ENCODE measurements around the gene TPCN1.
A peak's percentile ranks its signal among the peaks of the same experiment; 100 is the strongest.

TPCN1 gene

DNA sequence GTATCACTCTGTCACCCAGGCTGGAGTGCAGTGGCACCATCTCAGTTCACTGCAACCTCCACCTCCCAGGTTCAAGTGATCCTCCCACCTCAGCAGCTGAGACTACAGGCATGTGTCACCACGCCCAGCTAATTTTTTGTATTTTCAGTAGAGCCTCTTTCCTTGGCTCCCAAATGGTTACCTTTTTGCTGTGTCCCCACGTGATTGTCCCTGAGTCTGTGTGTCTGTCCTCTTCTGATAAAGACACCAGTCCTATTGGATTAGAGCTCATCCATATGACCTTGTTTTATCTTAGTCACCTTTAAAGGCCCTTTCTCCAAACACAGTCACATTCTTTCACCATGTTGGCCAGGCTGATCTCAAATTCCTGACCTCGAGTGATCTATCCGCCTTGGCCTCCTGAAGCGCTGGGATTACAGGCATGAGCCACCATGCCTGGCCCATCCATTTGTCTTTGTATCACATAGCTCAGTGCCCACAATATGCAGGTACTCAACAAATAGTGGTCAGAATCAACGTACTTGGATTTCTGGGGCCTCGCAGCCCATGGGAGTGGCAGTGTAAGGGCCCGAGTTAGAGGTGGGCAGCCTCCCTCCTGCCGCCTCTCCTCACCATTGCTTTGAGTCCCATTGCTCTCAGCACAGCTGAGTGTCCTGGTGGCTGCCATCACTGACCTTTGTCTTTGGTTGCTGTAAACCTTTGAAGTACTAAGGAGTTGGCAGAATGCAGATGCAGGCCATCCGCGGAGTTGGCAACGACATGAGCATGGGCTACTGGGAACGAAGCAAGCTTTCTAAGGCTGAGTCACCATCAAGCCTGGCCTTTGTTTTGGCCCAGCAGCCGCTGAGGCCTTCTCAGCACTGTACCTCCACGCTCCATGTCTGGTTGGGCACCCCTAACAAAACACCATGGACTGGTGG, 9.3 kb downstream of the TPCN1 start:
- no peak for DNase-seq (ENCODE audit: low spot score)
- TF ChIP-seq, protein P1, sequence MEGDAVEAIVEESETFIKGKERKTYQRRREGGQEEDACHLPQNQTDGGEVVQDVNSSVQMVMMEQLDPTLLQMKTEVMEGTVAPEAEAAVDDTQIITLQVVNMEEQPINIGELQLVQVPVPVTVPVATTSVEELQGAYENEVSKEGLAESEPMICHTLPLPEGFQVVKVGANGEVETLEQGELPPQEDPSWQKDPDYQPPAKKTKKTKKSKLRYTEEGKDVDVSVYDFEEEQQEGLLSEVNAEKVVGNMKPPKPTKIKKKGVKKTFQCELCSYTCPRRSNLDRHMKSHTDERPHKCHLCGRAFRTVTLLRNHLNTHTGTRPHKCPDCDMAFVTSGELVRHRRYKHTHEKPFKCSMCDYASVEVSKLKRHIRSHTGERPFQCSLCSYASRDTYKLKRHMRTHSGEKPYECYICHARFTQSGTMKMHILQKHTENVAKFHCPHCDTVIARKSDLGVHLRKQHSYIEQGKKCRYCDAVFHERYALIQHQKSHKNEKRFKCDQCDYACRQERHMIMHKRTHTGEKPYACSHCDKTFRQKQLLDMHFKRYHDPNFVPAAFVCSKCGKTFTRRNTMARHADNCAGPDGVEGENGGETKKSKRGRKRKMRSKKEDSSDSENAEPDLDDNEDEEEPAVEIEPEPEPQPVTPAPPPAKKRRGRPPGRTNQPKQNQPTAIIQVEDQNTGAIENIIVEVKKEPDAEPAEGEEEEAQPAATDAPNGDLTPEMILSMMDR (IDR thresholded peaks at IDR 0.05; ENCODE audit: borderline replicate concordance, control extremely low read depth, extremely low read depth, insufficient read depth, missing control alignments), result no peak
- in situ Hi-C loops (cut with MboI; ENCODE audit: low sequenced_read_pairs, unreplicated experiment), result no loop called here

DNA sequence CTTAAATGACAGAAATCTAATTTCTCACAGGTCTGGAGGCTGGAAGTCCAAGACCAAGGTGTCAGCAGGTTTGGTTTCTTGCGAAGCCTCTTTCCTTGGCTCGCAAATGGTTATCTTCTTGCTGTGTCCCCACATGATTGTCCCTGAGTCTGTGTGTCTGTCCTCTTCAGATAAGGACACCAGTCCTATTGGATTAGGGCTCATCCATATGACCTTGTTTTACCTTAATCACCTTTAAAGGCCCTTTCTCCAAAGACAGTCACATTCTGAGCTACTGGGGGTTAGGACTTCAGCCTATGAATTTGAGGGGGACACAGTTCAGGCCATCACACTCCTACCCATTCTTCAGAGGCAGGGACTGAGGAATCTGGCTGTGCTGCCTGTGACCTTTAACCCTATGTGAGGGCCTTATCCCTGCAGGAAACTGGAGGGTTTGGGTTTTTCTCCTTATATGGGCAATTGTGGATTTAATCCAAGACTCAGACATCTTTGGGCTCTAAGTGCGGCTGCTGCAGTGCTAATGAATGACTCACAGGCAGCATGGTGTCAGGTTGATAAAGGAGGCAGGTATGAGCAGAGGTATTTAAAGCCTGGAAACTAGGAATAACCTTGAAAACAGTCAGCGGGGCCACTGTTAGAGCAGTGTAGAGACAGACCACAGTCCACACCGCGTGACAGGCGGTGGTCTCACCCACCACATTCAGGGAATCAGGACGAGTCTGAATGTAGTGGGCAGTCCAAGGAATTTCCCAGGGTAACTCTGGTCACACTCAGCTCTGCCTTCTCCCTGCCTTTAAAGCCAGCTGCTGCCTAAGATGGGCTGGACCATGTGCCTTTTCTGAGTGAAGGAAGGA, 10.2 kb downstream of the TPCN1 start:
- in situ Hi-C loops (cut with MboI; ENCODE audit: low sequenced_read_pairs, unreplicated experiment), result no loop called here
- no peak for DNase-seq (ENCODE audit: low spot score)
- TF ChIP-seq, protein P1 (IDR thresholded peaks at IDR 0.05; ENCODE audit: borderline replicate concordance, control extremely low read depth, extremely low read depth, insufficient read depth, missing control alignments), result no peak

GRCh38 chr12:113232089-113232839, 11.0 kb downstream of the TPCN1 start:
- no peak for DNase-seq (ENCODE audit: low spot score)
- TF ChIP-seq, protein P1 (IDR thresholded peaks at IDR 0.05; ENCODE audit: borderline replicate concordance, control extremely low read depth, extremely low read depth, insufficient read depth, missing control alignments), result no peak
- in situ Hi-C loops (cut with MboI; ENCODE audit: low sequenced_read_pairs, unreplicated experiment), result no loop called here

DNA sequence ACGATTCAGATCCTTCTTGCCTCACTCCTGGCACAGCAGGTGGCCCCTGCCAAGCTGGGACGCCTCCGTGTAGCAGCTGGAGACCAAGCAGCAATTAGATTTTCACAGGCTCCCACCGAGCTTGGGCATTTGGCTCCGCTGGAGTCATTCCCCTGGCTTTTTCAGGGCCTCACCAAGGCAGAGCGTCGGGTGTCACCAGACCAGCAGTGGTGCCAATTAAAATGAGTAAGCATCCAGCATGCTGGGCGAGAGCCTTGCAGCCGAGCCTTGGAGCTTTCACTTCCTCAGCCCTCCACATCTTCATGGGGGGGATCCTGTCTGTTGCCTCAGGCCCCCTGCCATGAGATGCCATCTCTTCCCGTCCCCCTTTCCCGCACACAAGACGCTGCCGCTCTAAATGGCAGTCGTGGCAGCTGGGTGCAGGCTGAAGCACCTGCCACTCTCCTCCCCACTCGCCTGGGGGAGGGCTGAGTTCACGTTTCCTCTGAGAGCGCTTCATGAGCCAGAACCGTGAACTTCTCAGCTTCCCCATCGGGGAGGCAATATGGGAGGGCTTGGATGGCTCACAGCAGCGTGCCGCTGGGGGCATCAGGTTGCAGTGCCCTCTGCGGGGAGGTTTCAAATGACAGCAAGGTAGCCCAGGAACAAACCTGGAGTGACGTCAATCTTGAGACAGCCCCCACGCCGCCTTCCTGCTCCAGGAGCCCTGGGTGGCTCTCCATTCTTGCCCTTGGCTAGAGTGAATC, 11.7 kb downstream of the TPCN1 start:
- DNase-seq (ENCODE audit: low spot score), result peak; percentile 66
- in situ Hi-C loops (cut with MboI; ENCODE audit: low sequenced_read_pairs, unreplicated experiment), result no loop called here
- TF ChIP-seq, protein P1 (IDR thresholded peaks at IDR 0.05; ENCODE audit: borderline replicate concordance, control extremely low read depth, extremely low read depth, insufficient read depth, missing control alignments), result no peak

DNA sequence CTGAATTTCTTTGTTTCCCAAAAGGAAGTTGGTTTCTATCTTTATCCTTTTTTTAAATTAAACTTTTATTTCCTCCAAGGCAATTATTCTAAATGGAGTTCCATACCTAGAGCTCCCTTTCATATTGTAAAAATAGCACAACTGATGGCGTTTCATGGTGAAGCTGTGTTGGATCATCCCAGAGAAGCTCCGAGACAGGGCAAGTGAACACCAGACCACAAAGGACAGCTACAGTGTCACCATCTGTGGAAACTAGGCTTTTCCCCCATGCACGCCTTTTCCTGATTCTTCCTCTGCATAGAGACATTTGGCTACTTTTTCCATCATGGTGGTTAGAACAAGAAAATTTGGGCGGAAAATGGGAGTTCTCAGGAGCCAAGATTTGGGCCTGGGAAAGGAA, 12.7 kb downstream of the TPCN1 start:
- in situ Hi-C loops (cut with MboI; ENCODE audit: low sequenced_read_pairs, unreplicated experiment), result no loop called here
- DNase-seq (ENCODE audit: low spot score), result no peak
- TF ChIP-seq, protein P1 (IDR thresholded peaks at IDR 0.05; ENCODE audit: borderline replicate concordance, control extremely low read depth, extremely low read depth, insufficient read depth, missing control alignments), result no peak
